HG03108 (cell line): ENCODE results near the gene FEM1B.

Experiments used
- ATAC-seq: cut with Tn5 transposase; IDR thresholded peaks from one replicate; pipeline ENCODE4 v1.9.1; 2021; ENCODE audit warnings: moderate library complexity; ENCODE audit not compliant: unreplicated experiment

FEM1B gene

GRCh38 chr15:68283401-68283800 lies 5.9 kb downstream of the FEM1B start:
- no peak for ATAC-seq

- ATAC-seq = no peak
Observed at GRCh38 chr15:68284616-68285258, 7.2 kb downstream of the FEM1B start.

- ATAC-seq = no peak
Observed at GRCh38 chr15:68285259-68285980, 7.9 kb downstream of the FEM1B start.

GRCh38 chr15:68286256-68286655 lies 8.7 kb downstream of the FEM1B start:
- ATAC-seq = no peak

DNA sequence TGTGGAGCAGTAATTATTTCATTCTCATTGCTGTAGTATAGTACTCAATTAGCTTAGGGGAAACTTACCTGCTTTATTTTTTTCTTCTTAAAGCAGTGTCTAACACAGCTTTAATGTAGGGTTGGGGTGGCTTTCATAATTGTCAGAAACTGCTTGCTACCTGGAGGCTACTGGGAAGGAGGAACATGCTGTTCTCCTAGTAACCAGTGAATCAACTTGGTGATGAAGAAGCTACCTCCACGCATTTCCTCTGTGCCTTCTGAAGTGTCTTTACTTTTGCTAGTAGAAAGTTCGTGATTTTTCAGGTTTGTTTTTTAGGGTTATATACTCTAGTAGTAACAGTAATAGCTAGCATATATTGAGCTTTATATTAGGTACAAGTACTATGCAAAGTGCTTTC lies 11.5 kb downstream of the FEM1B start:
- no peak for ATAC-seq

DNA sequence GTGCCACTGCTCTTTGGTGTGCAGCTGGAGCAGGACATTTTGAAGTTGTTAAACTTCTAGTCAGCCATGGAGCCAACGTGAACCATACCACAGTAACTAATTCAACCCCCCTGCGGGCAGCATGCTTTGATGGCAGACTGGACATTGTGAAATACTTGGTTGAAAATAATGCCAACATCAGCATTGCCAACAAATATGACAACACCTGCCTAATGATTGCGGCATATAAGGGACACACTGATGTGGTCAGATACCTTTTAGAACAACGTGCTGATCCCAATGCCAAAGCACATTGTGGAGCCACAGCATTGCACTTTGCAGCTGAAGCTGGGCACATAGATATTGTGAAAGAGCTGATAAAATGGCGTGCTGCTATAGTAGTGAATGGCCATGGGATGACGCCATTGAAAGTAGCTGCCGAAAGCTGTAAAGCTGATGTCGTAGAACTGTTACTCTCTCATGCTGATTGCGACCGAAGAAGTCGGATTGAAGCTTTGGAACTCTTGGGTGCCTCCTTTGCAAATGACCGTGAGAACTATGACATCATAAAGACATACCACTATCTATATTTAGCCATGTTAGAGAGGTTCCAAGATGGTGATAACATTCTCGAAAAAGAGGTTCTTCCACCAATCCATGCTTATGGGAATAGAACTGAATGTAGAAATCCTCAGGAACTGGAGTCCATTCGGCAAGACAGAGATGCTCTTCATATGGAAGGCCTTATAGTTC lies 12.2 kb downstream of the FEM1B start:
- ATAC-seq = no peak

- ATAC-seq = no peak
Observed at GRCh38 chr15:68290715-68291114, 13.2 kb downstream of the FEM1B start.

DNA sequence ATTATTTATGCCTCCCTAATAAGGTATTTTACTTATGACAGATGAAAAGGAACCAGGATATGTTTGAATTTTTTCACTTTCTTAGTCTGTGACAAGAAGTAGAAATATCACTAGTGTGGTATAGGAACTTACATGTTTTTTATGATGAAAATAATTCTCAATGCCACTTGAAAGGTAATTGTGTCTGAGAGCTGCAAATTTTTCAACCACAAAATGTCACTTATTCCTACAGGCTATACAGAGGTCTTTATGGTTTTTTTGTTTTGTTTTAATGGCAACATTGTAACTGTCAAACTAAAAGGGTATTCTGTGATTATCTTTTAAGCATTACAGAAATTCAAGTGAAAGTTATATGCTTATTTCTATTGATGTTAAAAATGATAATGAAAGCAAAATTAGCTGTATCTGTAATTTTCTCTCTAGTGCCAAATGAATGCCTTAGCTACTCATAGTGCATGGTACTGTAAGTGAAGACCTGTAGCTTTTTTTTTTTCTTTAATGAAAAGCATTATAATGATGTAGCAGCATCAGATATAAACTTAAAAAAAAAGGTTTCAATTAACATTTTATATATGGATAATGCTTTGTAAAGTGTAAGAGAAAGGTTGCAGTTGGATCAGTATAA lies 14.7 kb downstream of the FEM1B start:
- ATAC-seq = no peak

- ATAC-seq = no peak
Observed at GRCh38 chr15:68292967-68293366, 15.4 kb downstream of the FEM1B start.

GRCh38 chr15:68295014-68295805 lies 17.7 kb downstream of the FEM1B start:
- no peak for ATAC-seq

- no peak for ATAC-seq
Observed at GRCh38 chr15:68298336-68298735, 20.8 kb downstream of the FEM1B start.

DNA sequence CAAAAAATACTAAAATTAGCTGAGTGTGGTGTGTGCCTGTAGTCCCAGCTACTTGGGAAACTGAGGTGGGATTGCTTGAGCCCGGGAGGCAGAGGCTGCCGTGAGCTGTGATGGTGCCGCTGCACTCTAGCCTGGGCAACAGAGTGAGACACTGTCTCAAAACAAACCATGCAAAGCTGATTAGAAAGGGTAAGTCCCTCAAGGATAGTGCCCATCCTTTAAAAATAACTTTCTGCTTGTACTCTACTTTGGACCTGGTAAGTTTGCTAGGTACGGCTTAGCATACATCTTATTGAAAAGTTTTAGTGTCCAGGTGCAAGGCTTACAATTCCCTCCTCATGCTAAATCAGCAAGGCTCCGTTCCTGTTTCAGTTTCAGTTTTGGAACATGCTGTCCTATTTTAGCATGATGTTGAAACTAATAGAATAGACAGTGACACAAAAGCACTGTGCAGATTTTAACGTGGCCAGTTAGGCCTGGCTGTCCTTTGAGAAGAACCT lies 21.4 kb downstream of the FEM1B start:
- peak; percentile 94 for ATAC-seq

- ATAC-seq = no peak
Observed at GRCh38 chr15:68299436-68299835, 21.9 kb downstream of the FEM1B start.

GRCh38 chr15:68300115-68300940 lies 22.8 kb downstream of the FEM1B start:
- ATAC-seq = no peak

- no peak for ATAC-seq
Observed at GRCh38 chr15:68301301-68301700, 23.8 kb downstream of the FEM1B start.

- no peak for ATAC-seq
Observed at GRCh38 chr15:68302729-68303128, 25.2 kb downstream of the FEM1B start.

DNA sequence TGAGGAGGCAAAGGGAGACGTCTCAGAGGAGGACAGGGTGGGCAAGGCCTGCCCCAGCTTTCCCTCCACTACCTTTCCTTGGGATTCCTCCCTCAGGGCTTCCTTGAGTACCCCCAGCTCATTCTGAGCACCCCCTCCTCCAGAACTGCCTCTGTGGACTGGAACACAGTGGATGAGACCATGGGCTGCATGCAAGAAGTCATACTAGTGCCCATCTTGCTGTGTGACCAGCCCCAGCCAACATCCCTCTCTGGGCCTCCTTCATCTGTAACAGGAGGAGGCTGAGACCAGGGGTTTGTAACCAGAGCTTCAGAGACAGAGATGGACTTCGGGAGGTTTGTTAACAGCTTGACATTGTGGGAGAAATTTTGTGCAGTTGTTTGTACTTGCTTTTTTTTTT lies 25.6 kb downstream of the FEM1B start:
- ATAC-seq = no peak

DNA sequence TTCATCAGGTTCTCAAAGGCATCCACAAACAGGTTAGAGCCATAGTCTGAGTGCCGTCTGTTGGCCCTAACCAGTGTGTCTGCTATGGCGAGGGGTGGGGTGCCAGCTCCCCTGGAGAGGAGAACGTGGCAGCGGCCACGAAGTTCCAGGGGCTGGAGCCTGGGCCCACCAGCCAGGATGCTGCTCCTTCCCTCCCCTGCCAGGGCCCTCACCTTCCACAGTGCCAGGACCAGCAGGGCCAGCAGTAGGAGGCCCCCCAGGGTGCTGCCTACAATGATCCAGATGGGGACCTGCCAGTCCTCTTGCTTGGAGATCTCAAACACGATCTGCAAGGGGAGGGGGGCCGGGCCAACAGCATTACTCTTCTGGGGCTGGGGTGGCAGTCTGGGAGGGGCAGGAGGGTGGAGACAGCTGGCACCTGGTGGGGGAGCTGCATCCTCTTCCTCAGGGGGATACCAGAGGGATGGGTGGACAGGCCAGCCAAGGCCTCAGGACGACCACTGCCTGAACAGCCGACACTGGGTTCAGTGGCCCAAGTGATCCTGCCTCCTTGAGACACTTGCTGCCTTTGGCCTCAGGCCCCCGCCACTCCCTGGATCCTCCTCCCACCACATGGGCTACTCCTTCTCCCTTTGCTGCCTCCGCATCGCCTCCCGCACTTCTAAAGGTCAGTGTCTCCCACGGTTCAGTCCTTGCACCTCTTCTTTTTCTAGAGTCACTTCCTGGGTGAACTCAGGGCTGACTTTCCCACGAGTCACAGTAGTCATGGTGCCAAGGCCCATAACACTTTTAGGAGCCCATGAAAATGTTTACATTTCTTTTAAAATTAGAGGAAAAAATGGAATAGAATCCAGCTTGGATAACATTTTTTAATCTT lies 26.3 kb downstream of the FEM1B start:
- no peak for ATAC-seq
